ENCODE measurements around the gene ITIH5.

DNA sequence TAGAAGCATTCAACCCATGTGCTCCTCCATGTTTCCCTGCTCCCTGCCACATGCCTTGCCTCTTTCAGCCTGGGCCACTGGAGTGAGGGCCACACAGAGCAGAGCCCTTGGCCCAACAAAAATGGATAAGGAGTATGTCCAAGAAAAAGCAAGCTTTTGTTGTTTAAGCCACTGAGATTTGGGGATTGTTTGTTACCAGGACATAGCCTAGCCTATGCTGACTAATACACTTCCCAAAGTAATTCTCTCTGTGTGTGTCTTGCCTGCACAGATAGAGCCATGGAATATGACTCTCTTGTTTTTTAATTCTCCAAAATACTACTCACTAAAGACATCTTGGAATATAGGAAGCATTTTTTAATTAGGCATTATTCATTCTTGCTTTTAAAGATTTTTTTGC, 22.8 kb upstream of the ITIH5 start:
- TF ChIP-seq EZH2 (IDR thresholded peaks at IDR 0.05) (no peak), POLR2AphosphoS5 (IDR thresholded peaks at IDR 0.05; ENCODE audit: borderline replicate concordance, low read depth, low read length) (no peak), FOXP2 (optimal IDR thresholded peaks at IDR 0.05; ENCODE audit: control extremely low read depth, extremely low read length, insufficient read depth) (no peak)
